Naive thymus-derived CD4-positive, alpha-beta T cell (primary cell): ENCODE results near the gene ADAM12. TPM values are rescaled to one million over a fixed set of nuclear protein-coding genes. Genes with fewer than 3 reads are reported as not detected.
"Not testable (repeated sequence)": the region's sequence is repeated elsewhere in the genome, so short reads cannot be mapped to it uniquely, and the experiment has no call there.

Experiments used
- ATAC-seq: fragments of 150-1000 bp; cut with Tn5 transposase; 2 replicates; pipeline ENCODE4 v1.10.0; 2021; ENCODE audit warnings: mild to moderate bottlenecking, moderate library complexity
- CTCF ChIA-PET: fragments of 350-600 bp; sonication (Branson Sonifier 250); formaldehyde crosslinking; loops from one replicate; lab custom pipeline; 2021; ENCODE audit warnings: antibody characterized with exemption; lab: Charles Lee
- POLR2A ChIA-PET: fragments of 350-600 bp; sonication (Branson Sonifier 250); formaldehyde crosslinking; loops from one replicate; lab custom pipeline; 2021; ENCODE audit warnings: antibody characterized with exemption, inconsistent platforms; lab: Charles Lee
- DNase-seq, 9 donors: peaks; one replicate each; pipeline versions ENCODE4 v3.0.0 to v3.0.0-alpha.2; 2020 to 2022; ENCODE audit warnings: mixed read lengths in 1 of 9
- H3K27ac ChIP-seq: one replicate; pipeline ENCODE4 v1.7.0; 2013; ENCODE audit warnings: mild to moderate bottlenecking, low read depth, low read length, moderate library complexity
- H3K27me3 ChIP-seq, 2 donors: one replicate each; pipeline ENCODE4 v1.7.0; 2013; ENCODE audit warnings: low read length in 2 of 2, mild to moderate bottlenecking in 2 of 2, moderate library complexity in 2 of 2; ENCODE audit not compliant: control insufficient read depth in 2 of 2, insufficient read depth in 2 of 2
- H3K36me3 ChIP-seq, 3 experiments: 1 replicate in 2 of 3; 2 replicates in 1 of 3; pipeline ENCODE4 v1.7.0; 2013; ENCODE audit warnings: low read length in 3 of 3, mild to moderate bottlenecking in 3 of 3, moderate library complexity in 1 of 3; ENCODE audit not compliant: insufficient read depth in 3 of 3, control insufficient read depth in 2 of 3
- H3K4me1 ChIP-seq, 2 donors: one replicate each; pipeline ENCODE4 v1.7.0; 2013; ENCODE audit warnings: low read length in 2 of 2, mild to moderate bottlenecking in 2 of 2, moderate library complexity in 1 of 2; ENCODE audit not compliant: control insufficient read depth in 2 of 2, insufficient read depth in 2 of 2
- H3K4me3 ChIP-seq: 2 replicates; pipeline ENCODE4 v1.7.0; 2013; ENCODE audit warnings: mild to moderate bottlenecking, low read length
- H3K9me3 ChIP-seq, 3 experiments: 1 replicate in 2 of 3; 2 replicates in 1 of 3; pipeline ENCODE4 v1.7.0; 2013; ENCODE audit warnings: low read length in 3 of 3; ENCODE audit not compliant: control insufficient read depth in 2 of 3
- H3K27ac Mint-ChIP-seq, 9 donors: one replicate each; pipeline ENCODE4 v1.8.0; 2020 to 2022; ENCODE audit warnings: mixed read lengths in 9 of 9, mild to moderate bottlenecking in 8 of 9, moderate library complexity in 5 of 9, inconsistent platforms in 2 of 9
- H3K27me3 Mint-ChIP-seq, 5 donors: one replicate each; pipeline ENCODE4 v1.8.0; 2021 to 2022; ENCODE audit warnings: mixed read lengths in 5 of 5, mild to moderate bottlenecking in 1 of 5
- H3K36me3 Mint-ChIP-seq, 5 donors: one replicate each; pipeline ENCODE4 v1.8.0; 2020 to 2022; ENCODE audit warnings: mixed read lengths in 5 of 5, mild to moderate bottlenecking in 3 of 5, inconsistent platforms in 1 of 5
- H3K4me1 Mint-ChIP-seq, 7 donors: one replicate each; pipeline ENCODE4 v1.8.0; 2020 to 2022; ENCODE audit warnings: mixed read lengths in 7 of 7, mild to moderate bottlenecking in 3 of 7, inconsistent platforms in 1 of 7
- H3K4me3 Mint-ChIP-seq, 10 donors: one replicate each; pipeline ENCODE4 v1.8.0; 2020 to 2022; ENCODE audit warnings: mild to moderate bottlenecking in 10 of 10, mixed read lengths in 10 of 10, moderate library complexity in 6 of 10, inconsistent platforms in 2 of 10
- H3K9me3 Mint-ChIP-seq, 11 donors: one replicate each; pipeline ENCODE4 v1.8.0; 2020 to 2022; ENCODE audit warnings: mixed read lengths in 11 of 11, mild to moderate bottlenecking in 4 of 11, inconsistent platforms in 1 of 11, moderate library complexity in 1 of 11
- intact Hi-C, 2 donors: fragments of 100-400 bp; cut with micrococcal nuclease; formaldehyde crosslinking; loops; one replicate each; pipeline ENCODE4 v1.15.1; 2023
- polyA plus RNA-seq, 2 donors: library from polyadenylated mRNA; unstranded; fragments of 300-500 nt; fragmentation: Illumina TruSeq; gene quantifications; one replicate each; pipeline ENCODE4 v1.2.3, GENCODE V29; 2021
- total RNA-seq, 6 experiments: library from RNA in 5 of 6; stranded (reverse) in 5 of 6; gene quantifications; 1 replicate in 5 of 6; 2 replicates in 1 of 6; pipeline ENCODE4 v1.2.3 and lab custom pipeline; 2021 to 2026

Gene ADAM12
- total and polyA plus RNA-seq, 7 experiments from 2014 or later, result 0.58 to 1.0 TPM; not detected in 5

DNA sequence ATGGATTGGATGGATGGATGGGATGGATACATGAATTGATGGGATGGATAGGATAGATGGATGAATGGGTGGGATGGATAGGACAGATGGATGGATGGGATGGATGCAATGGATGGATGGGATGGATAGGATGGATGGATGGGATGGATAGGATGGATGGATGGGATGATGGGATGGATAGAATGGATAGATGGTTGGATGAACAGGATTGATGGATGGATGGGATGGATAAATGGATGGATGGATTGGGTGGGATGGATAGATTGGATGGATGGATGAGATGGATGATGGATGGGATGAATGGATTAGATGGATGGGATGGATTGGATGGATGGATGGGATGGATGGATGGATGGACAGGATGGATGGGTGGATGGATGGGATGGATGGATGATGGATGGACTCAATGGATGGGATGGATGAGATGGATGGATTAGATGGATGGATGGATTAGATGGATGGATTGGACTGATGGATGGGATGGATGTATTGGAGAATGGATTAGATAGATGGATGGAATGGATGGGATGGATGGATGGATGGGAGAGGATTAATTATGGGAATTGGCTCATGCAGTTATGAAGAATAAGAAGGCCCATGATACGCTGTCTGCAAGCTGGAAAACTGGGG lies 136.4 kb downstream of the ADAM12 start:
- peaks cover 0 to 18% (median 3%) of the 10 kb centered on the region in 5 donors for H3K27me3 Mint-ChIP-seq
- H3K4me1 Mint-ChIP-seq, result no peaks in the 10 kb centered on the region
- ATAC-seq, result no peak

DNA sequence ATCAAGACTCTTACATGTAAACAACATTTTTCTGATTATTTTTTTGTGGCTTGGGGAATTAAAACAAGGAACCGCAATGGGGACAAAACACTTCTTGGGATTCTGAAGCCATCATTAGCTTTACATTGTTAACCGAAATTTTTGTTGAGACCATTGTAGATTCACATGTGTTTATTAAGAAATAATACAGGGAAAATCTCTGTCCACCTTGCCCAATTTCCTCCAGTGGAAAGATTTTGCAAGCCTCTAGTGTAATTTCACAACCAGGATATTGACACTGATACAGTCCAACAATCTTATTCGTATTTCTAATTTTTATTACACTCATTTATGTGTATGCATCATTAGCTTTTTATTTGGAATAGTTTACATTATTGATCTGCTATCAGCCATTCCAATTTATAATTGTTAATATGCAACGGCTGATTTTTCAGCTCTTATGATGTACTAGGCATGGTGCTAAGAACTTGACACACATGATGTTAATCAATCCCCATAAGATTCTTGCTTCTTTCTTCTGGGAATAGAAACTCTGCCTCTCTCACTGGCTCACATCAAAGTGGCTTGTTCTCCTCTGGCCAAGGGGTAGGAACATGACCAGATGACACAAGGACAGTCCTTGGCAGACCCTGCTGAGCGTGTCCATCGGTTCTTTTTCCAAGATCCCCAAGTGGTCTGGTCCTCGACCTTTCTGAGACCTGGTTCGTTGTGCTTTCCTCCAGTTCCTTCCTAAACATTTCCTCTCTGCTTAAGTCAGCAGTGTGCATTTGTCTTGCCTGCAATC lies 137.6 kb downstream of the ADAM12 start:
- no peak for DNase-seq
- Mint-ChIP-seq H3K4me3 (no peak overlapping the region), H3K36me3 (peaks cover 0 to 6% (median 0%) of the 10 kb centered on the region in 5 donors), H3K4me1 (no peaks in the 10 kb centered on the region), H3K27ac (no peak overlapping the region), H3K27me3 (peaks cover 0 to 15% (median 3%) of the 10 kb centered on the region in 5 donors), H3K9me3 (peaks cover 0 to 19% (median 7%) of the 10 kb centered on the region in 11 donors)
- Histone ChIP-seq H3K27ac (no peak overlapping the region), H3K4me1 (no peaks in the 10 kb centered on the region), H3K9me3 (peaks cover 0 to 5% (median 0%) of the 10 kb centered on the region in 3 experiments), H3K4me3 (no peak overlapping the region), H3K27me3 (no peaks in the 10 kb centered on the region), H3K36me3 (no peaks in the 10 kb centered on the region)
- intact Hi-C loops, result no loop called here
- ChIA-PET POLR2A (no interaction called here), CTCF (no interaction called here)
- no peak for ATAC-seq

More for the DNA sequence above, 136.4 kb downstream of the ADAM12 start:
- no peaks in the 10 kb centered on the region for H3K27me3 ChIP-seq
- no peak overlapping the region for H3K27ac ChIP-seq
- peaks cover 0 to 5% (median 0%) of the 10 kb centered on the region in 3 experiments for H3K9me3 ChIP-seq
- no peaks in the 10 kb centered on the region for H3K4me1 ChIP-seq
- no peak overlapping the region for H3K4me3 ChIP-seq
- no peak for DNase-seq
- CTCF ChIA-PET, result no interaction called here
- POLR2A ChIA-PET, result no interaction called here
- no peak overlapping the region for H3K4me3 Mint-ChIP-seq
- H3K9me3 Mint-ChIP-seq, result peaks cover 0 to 19% (median 7%) of the 10 kb centered on the region in 11 donors
- peaks cover 0 to 6% (median 0%) of the 10 kb centered on the region in 5 donors for H3K36me3 Mint-ChIP-seq
- intact Hi-C loops, result no loop called here
- H3K36me3 ChIP-seq, result no peaks in the 10 kb centered on the region
- no peak overlapping the region for H3K27ac Mint-ChIP-seq

- ChIA-PET CTCF (no interaction called here), POLR2A (no interaction called here)
- intact Hi-C loops, result no loop called here
- H3K4me1 Mint-ChIP-seq, result no peaks in the 10 kb centered on the region
- ATAC-seq (no peak), DNase-seq (no peak)
- H3K27ac Mint-ChIP-seq, result no peak overlapping the region
- Histone ChIP-seq H3K27ac (no peak overlapping the region), H3K4me1 (no peaks in the 10 kb centered on the region), H3K36me3 (no peaks in the 10 kb centered on the region), H3K9me3 (peaks cover 0 to 5% (median 0%) of the 10 kb centered on the region in 3 experiments), H3K27me3 (no peaks in the 10 kb centered on the region), H3K4me3 (no peak overlapping the region)
- peaks cover 0 to 8% (median 0%) of the 10 kb centered on the region in 5 donors for H3K27me3 Mint-ChIP-seq
- peaks cover 0 to 19% (median 7%) of the 10 kb centered on the region in 11 donors for H3K9me3 Mint-ChIP-seq
- H3K4me3 Mint-ChIP-seq, result no peak overlapping the region
- H3K36me3 Mint-ChIP-seq, result peaks cover 0 to 6% (median 0%) of the 10 kb centered on the region in 5 donors
These were observed 138.2 kb downstream of the ADAM12 start for GRCh38 chr10:126250045-126250444.

DNA sequence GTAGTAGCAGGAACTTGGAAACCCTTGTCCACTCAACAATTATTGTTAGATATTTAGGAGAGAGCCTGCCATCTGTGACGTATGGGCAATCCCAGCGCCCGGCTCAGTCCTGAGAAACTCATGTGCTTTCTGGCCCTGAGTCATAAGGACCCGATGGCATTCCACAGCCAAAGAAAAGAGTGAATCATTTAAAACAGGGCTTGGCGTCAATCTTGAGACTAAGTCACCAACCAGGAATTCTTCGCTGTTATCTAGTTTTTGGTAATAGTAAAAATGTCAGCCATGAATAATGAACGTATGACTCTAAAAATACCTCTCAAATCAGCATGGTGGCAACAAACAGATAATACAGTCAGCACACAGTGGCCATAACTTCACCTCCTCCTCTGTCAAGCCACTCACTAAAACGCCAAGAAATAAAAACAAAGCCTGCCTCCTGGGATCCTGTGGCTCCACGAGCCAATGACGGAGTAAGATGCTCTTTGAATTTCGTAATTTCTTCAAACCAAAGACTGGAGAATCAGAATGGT lies 140.8 kb downstream of the ADAM12 start:
- no peak for ATAC-seq

DNA sequence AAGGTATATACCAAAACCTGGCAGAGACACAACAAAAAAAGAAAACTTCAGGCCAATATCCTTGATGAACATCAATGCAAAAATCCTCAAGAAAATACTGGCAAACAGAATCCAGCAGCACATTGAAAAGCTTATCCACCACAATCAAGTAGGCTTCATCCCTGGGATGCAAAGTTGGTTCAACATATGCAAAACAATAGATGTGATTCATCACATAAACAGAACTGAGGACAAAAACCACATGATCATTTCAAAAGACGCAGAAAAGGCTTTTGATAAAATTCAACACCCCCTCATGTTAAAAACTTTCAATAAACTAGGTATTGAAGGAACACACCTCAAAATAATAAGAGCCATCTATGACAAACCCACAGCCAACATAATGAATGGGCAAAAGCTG lies 141.9 kb downstream of the ADAM12 start:
- H3K36me3 Mint-ChIP-seq, H3K27me3 ChIP-seq, H3K27ac ChIP-seq, H3K27ac Mint-ChIP-seq, DNase-seq, H3K4me3 ChIP-seq, H3K9me3 Mint-ChIP-seq, ATAC-seq, H3K4me3 Mint-ChIP-seq, CTCF ChIA-PET, H3K4me1 ChIP-seq, H3K4me1 Mint-ChIP-seq, H3K27me3 Mint-ChIP-seq, H3K36me3 ChIP-seq, intact Hi-C loops, POLR2A ChIA-PET, H3K9me3 ChIP-seq: not testable (repeated sequence)

More for the DNA sequence above, 140.8 kb downstream of the ADAM12 start:
- Histone ChIP-seq H3K36me3 (no peaks in the 10 kb centered on the region), H3K27ac (no peak overlapping the region), H3K9me3 (peaks cover 0 to 5% (median 0%) of the 10 kb centered on the region in 3 experiments), H3K4me3 (no peak overlapping the region), H3K4me1 (no peaks in the 10 kb centered on the region), H3K27me3 (no peaks in the 10 kb centered on the region)
- intact Hi-C loops, result no loop called here
- DNase-seq, result no peak
- no peak overlapping the region for H3K27ac Mint-ChIP-seq
- POLR2A ChIA-PET, result no interaction called here
- CTCF ChIA-PET, result no interaction called here
- H3K4me3 Mint-ChIP-seq, result no peak overlapping the region
- H3K36me3 Mint-ChIP-seq, result peaks cover 0 to 6% (median 0%) of the 10 kb centered on the region in 5 donors
- H3K27me3 Mint-ChIP-seq, result no peaks in the 10 kb centered on the region
- H3K9me3 Mint-ChIP-seq, result peaks cover 0 to 12% (median 6%) of the 10 kb centered on the region in 11 donors
- no peaks in the 10 kb centered on the region for H3K4me1 Mint-ChIP-seq

GRCh38 chr10:126245501-126245900 lies 142.8 kb downstream of the ADAM12 start:
- no peak overlapping the region for H3K27ac Mint-ChIP-seq
- Histone ChIP-seq H3K36me3 (no peaks in the 10 kb centered on the region), H3K9me3 (no peaks in the 10 kb centered on the region), H3K4me3 (no peak overlapping the region), H3K27me3 (no peaks in the 10 kb centered on the region), H3K4me1 (no peaks in the 10 kb centered on the region), H3K27ac (no peak overlapping the region)
- ChIA-PET CTCF (no interaction called here), POLR2A (no interaction called here)
- no peaks in the 10 kb centered on the region for H3K4me1 Mint-ChIP-seq
- H3K9me3 Mint-ChIP-seq, result peaks cover 0 to 2% (median 0%) of the 10 kb centered on the region in 11 donors
- intact Hi-C loops, result no loop called here
- no peaks in the 10 kb centered on the region for H3K36me3 Mint-ChIP-seq
- H3K27me3 Mint-ChIP-seq, result no peaks in the 10 kb centered on the region
- ATAC-seq (no peak), DNase-seq (no peak)
- no peak overlapping the region for H3K4me3 Mint-ChIP-seq
